T-helper 2 cell treated with Interferon-gamma antibody and Interleukin-4, amounts not matched to agents 5 μg/mL and 100 μg/mL, for 36 hours (primary cell): ENCODE results near the gene MYOM3.

Experiments used
- DNase-seq: peaks from one replicate; pipeline ENCODE4 v3.0.0; 2021; ENCODE audit warnings: low spot score
- H3K27ac Mint-ChIP-seq: one replicate; pipeline ENCODE4 v1.8.0; 2021; ENCODE audit warnings: mild to moderate bottlenecking, mixed read lengths
- H3K27me3 Mint-ChIP-seq: one replicate; pipeline ENCODE4 v1.8.0; 2021; ENCODE audit warnings: low read depth, mixed read lengths
- H3K36me3 Mint-ChIP-seq: one replicate; pipeline ENCODE4 v1.8.0; 2021; ENCODE audit warnings: low read depth, mixed read lengths
- H3K4me1 Mint-ChIP-seq: one replicate; pipeline ENCODE4 v1.8.0; 2021; ENCODE audit warnings: low read depth, mixed read lengths
- H3K4me3 Mint-ChIP-seq: one replicate; pipeline ENCODE4 v1.8.0; 2022; ENCODE audit warnings: mild to moderate bottlenecking, moderate library complexity, mixed read lengths
- H3K9me3 Mint-ChIP-seq: one replicate; pipeline ENCODE4 v1.8.0; 2021; ENCODE audit warnings: mixed read lengths

Gene MYOM3

GRCh38 chr1:24126672-24127023 is 14.7 kb upstream of the MYOM3 start:
- Mint-ChIP-seq H3K4me3 (no peak overlapping the region), H3K9me3 (no peaks in the 10 kb centered on the region), H3K27ac (no peak overlapping the region), H3K4me1 (no peaks in the 10 kb centered on the region), H3K36me3 (no peaks in the 10 kb centered on the region), H3K27me3 (no peaks in the 10 kb centered on the region)
- no peak for DNase-seq

- Mint-ChIP-seq H3K27me3 (no peaks in the 10 kb centered on the region), H3K27ac (no peak overlapping the region), H3K4me1 (no peaks in the 10 kb centered on the region), H3K36me3 (no peaks in the 10 kb centered on the region), H3K4me3 (no peak overlapping the region), H3K9me3 (no peaks in the 10 kb centered on the region)
- no peak for DNase-seq
Measured at GRCh38 chr1:24126018-24126671, 14.2 kb upstream of the MYOM3 start.

- H3K27ac Mint-ChIP-seq: no peak overlapping the region
- no peaks in the 10 kb centered on the region for H3K36me3 Mint-ChIP-seq
- H3K27me3 Mint-ChIP-seq: no peaks in the 10 kb centered on the region
Measured at GRCh38 chr1:24125456-24125855, 13.5 kb upstream of the MYOM3 start.

GRCh38 chr1:24124980-24125379 is 13.0 kb upstream of the MYOM3 start:
- Mint-ChIP-seq H3K4me3 (no peak overlapping the region), H3K27ac (no peak overlapping the region), H3K4me1 (no peaks in the 10 kb centered on the region), H3K9me3 (no peaks in the 10 kb centered on the region), H3K27me3 (no peaks in the 10 kb centered on the region), H3K36me3 (no peaks in the 10 kb centered on the region)
- DNase-seq: no peak

More at GRCh38 chr1:24125456-24125855, 13.5 kb upstream of the MYOM3 start:
- DNase-seq: no peak
- Mint-ChIP-seq H3K9me3 (no peaks in the 10 kb centered on the region), H3K4me1 (no peaks in the 10 kb centered on the region), H3K4me3 (no peak overlapping the region)

GRCh38 chr1:24123611-24124010 is 11.7 kb upstream of the MYOM3 start:
- H3K9me3 Mint-ChIP-seq: no peaks in the 10 kb centered on the region
- DNase-seq: no peak
- H3K36me3 Mint-ChIP-seq: no peaks in the 10 kb centered on the region
- H3K4me1 Mint-ChIP-seq: no peaks in the 10 kb centered on the region
- H3K27me3 Mint-ChIP-seq: no peaks in the 10 kb centered on the region
- H3K4me3 Mint-ChIP-seq: no peak overlapping the region
- H3K27ac Mint-ChIP-seq: no peak overlapping the region

GRCh38 chr1:24122776-24123175 is 10.8 kb upstream of the MYOM3 start:
- Mint-ChIP-seq H3K4me1 (no peaks in the 10 kb centered on the region), H3K4me3 (no peak overlapping the region), H3K27me3 (peaks cover under 1% of the 10 kb centered on the region), H3K9me3 (no peaks in the 10 kb centered on the region), H3K36me3 (no peaks in the 10 kb centered on the region), H3K27ac (no peak overlapping the region)
- no peak for DNase-seq

- no peaks in the 10 kb centered on the region for H3K36me3 Mint-ChIP-seq
- H3K9me3 Mint-ChIP-seq: no peaks in the 10 kb centered on the region
- H3K4me3 Mint-ChIP-seq: no peak overlapping the region
- no peak for DNase-seq
- H3K4me1 Mint-ChIP-seq: no peaks in the 10 kb centered on the region
- peaks cover 3% of the 10 kb centered on the region for H3K27me3 Mint-ChIP-seq
- H3K27ac Mint-ChIP-seq: no peak overlapping the region
Measured at GRCh38 chr1:24121406-24121805, 9.5 kb upstream of the MYOM3 start.

GRCh38 chr1:24120965-24121364 is 9.0 kb upstream of the MYOM3 start:
- H3K27ac Mint-ChIP-seq: no peak overlapping the region
- DNase-seq: no peak
- no peak overlapping the region for H3K4me3 Mint-ChIP-seq
- no peaks in the 10 kb centered on the region for H3K9me3 Mint-ChIP-seq
- H3K36me3 Mint-ChIP-seq: no peaks in the 10 kb centered on the region
- H3K4me1 Mint-ChIP-seq: no peaks in the 10 kb centered on the region
- H3K27me3 Mint-ChIP-seq: peaks cover 3% of the 10 kb centered on the region

GRCh38 chr1:24119859-24120756 is 8.2 kb upstream of the MYOM3 start:
- Mint-ChIP-seq H3K4me3 (no peak overlapping the region), H3K27me3 (peaks cover 7% of the 10 kb centered on the region), H3K4me1 (no peaks in the 10 kb centered on the region), H3K27ac (no peak overlapping the region), H3K36me3 (no peaks in the 10 kb centered on the region), H3K9me3 (no peaks in the 10 kb centered on the region)
- no peak for DNase-seq

- Mint-ChIP-seq H3K4me3 (no peak overlapping the region), H3K27ac (no peak overlapping the region), H3K36me3 (no peaks in the 10 kb centered on the region), H3K9me3 (no peaks in the 10 kb centered on the region), H3K27me3 (peaks cover 7% of the 10 kb centered on the region), H3K4me1 (no peaks in the 10 kb centered on the region)
- no peak for DNase-seq
Measured at GRCh38 chr1:24119489-24119858, 7.5 kb upstream of the MYOM3 start.

GRCh38 chr1:24118410-24119242 is 6.7 kb upstream of the MYOM3 start:
- Mint-ChIP-seq H3K4me3 (no peak overlapping the region), H3K27ac (no peak overlapping the region), H3K36me3 (no peaks in the 10 kb centered on the region), H3K4me1 (no peaks in the 10 kb centered on the region), H3K9me3 (no peaks in the 10 kb centered on the region), H3K27me3 (peaks cover 10% of the 10 kb centered on the region)
- DNase-seq: no peak

GRCh38 chr1:24117722-24118409 is 5.9 kb upstream of the MYOM3 start:
- no peaks in the 10 kb centered on the region for H3K4me1 Mint-ChIP-seq
- H3K27ac Mint-ChIP-seq: no peak overlapping the region
- no peak for DNase-seq
- peaks cover 12% of the 10 kb centered on the region for H3K27me3 Mint-ChIP-seq
- H3K4me3 Mint-ChIP-seq: no peak overlapping the region
- no peaks in the 10 kb centered on the region for H3K9me3 Mint-ChIP-seq
- no peaks in the 10 kb centered on the region for H3K36me3 Mint-ChIP-seq

GRCh38 chr1:24117132-24117531 is 5.2 kb upstream of the MYOM3 start:
- Mint-ChIP-seq H3K9me3 (no peaks in the 10 kb centered on the region), H3K36me3 (no peaks in the 10 kb centered on the region), H3K4me3 (no peak overlapping the region), H3K4me1 (peaks cover 5% of the 10 kb centered on the region), H3K27me3 (peaks cover 12% of the 10 kb centered on the region), H3K27ac (no peak overlapping the region)
- DNase-seq: no peak
